Upper lobe of left lung (tissue), 4 donors: Measurements from ENCODE around the gene MUL1.

ENCODE experiments used
- EP300 ChIP-seq, 4 donors: sonication (generic); formaldehyde crosslinking; IDR thresholded peaks; one replicate each; pipeline ENCODE4 v1.5.1; 2017; ENCODE audit warnings: antibody characterized with exemption in 4 of 4, control low read depth in 2 of 4
- POLR2A ChIP-seq, 4 donors: fragments of 450-650 bp; IDR thresholded peaks; one replicate each; pipeline ENCODE4 v1.5.1; 2016 to 2017; ENCODE audit warnings: antibody characterized with exemption in 4 of 4, mild to moderate bottlenecking in 2 of 4
- POLR2AphosphoS5 ChIP-seq, 2 donors: sonication (generic); formaldehyde crosslinking; IDR thresholded peaks; one replicate each; pipeline ENCODE4 v1.5.1; 2017; ENCODE audit warnings: antibody characterized with exemption in 2 of 2
- TF ChIP-seq, protein P1 (sequence below), 6 experiments: fragments of 450-650 bp in 4 of 6; fragments of 200-600 bp in 2 of 6; sonication (generic) in 2 of 6; IDR thresholded peaks; one replicate each; pipeline ENCODE4 v1.5.1; 2016 to 2019; ENCODE audit warnings: antibody characterized with exemption in 6 of 6

GRCh38 chr1:20466273-20466672, 41.7 kb downstream of the MUL1 start:
- TF ChIP-seq, protein P1, sequence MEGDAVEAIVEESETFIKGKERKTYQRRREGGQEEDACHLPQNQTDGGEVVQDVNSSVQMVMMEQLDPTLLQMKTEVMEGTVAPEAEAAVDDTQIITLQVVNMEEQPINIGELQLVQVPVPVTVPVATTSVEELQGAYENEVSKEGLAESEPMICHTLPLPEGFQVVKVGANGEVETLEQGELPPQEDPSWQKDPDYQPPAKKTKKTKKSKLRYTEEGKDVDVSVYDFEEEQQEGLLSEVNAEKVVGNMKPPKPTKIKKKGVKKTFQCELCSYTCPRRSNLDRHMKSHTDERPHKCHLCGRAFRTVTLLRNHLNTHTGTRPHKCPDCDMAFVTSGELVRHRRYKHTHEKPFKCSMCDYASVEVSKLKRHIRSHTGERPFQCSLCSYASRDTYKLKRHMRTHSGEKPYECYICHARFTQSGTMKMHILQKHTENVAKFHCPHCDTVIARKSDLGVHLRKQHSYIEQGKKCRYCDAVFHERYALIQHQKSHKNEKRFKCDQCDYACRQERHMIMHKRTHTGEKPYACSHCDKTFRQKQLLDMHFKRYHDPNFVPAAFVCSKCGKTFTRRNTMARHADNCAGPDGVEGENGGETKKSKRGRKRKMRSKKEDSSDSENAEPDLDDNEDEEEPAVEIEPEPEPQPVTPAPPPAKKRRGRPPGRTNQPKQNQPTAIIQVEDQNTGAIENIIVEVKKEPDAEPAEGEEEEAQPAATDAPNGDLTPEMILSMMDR (IDR thresholded peaks at IDR 0.05) = no peak
- TF ChIP-seq POLR2A (IDR thresholded peaks at IDR 0.05) = no peak
- no peak for TF ChIP-seq POLR2AphosphoS5 (IDR thresholded peaks at IDR 0.05)
- no peak for TF ChIP-seq EP300 (IDR thresholded peaks at IDR 0.05)
